ENCODE results near the gene NCAPD2. TPM values are rescaled to one million over a fixed set of nuclear protein-coding genes. Genes with fewer than 3 reads are reported as not detected.

Gene NCAPD2
- total and polyA plus RNA-seq, 2 donors (not counting 3 experiments of a cell fraction or from before 2014, with no cell fraction given), result 41.8 to 90.1 TPM

DNA sequence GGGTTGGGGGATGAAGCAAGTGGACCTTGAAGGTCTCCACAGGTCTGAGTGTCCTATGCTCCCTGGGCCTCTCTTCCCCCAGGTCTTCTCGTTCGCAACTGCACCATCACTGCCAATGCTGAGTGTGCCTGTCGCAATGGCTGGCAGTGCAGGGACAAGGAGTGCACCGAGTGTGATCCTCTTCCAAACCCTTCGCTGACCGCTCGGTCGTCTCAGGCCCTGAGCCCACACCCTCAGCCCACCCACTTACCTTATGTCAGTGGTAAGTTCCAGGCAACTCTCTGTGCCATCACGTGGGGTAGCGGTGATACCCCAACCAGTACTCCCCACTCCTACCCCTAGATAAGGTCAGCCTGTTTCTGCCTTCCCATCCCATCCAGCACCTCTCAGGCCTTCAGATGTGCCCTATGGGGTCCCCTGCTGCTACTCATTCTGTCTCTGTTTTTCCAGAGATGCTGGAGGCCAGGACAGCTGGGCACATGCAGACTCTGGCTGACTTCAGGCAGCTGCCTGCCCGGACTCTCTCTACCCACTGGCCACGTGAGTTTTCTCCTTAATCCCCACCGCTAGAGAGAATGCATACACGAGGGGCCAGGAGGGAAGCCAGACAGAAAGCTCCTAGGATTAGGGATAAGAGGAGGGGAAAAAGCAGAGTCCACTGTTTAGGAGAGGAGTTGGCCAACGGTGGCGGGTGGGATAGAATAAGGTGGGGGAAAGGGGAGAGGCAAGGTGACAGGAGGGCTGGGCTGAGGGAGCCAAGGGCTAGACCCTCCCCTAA is 43.6 kb upstream of the NCAPD2 start:
- intact Hi-C loops (cut with micrococcal nuclease), result no loop called here
- H3K27ac ChIP-seq (ENCODE audit: insufficient read depth, low read depth, low read length), result no peak overlapping the region
- peak overlapping the region in 1 of 3 experiments; percentile 51 for H3K4me3 ChIP-seq (replicated peaks in 1 of 3; ENCODE audit: insufficient read depth in 1 of 3, low read depth in 1 of 3, low read length in 3 of 3)
- H3K4me2 ChIP-seq (ENCODE audit: insufficient read depth, low read length), result peak overlapping the region; percentile 62
- dilution Hi-C loops (cut with MboI; ENCODE audit: extremely low pct_ligation_motif_present, low sequenced_read_pairs), result no loop called here
- TF ChIP-seq POLR2A (IDR thresholded peaks at IDR 0.05; ENCODE audit: low read depth, low read length) (no peak), JUN (IDR thresholded peaks at IDR 0.05; ENCODE audit: borderline replicate concordance, insufficient read depth, insufficient read length, low read depth) (no peak), CTCF (IDR thresholded peaks at IDR 0.05; ENCODE audit: extremely low read depth in 1 of 2, insufficient read depth in 1 of 2, low read depth in 1 of 2, low read length in 2 of 2) (no peak)
- no peaks in the 10 kb centered on the region for H3K9me3 ChIP-seq (replicated peaks; ENCODE audit: control insufficient read depth, insufficient read depth, low read length)
- H3K36me3 ChIP-seq (ENCODE audit: control insufficient read depth in 2 of 2, extremely low read depth in 1 of 2, insufficient read depth in 2 of 2, low read length in 2 of 2), result no peaks in the 10 kb centered on the region
- DNase-seq (ENCODE audit: low read depth, low spot score) (no peak), FAIRE-seq (peak; percentile 31)
- no peaks in the 10 kb centered on the region for H3K9me1 ChIP-seq (replicated peaks; ENCODE audit: control insufficient read depth, extremely low read depth, insufficient read depth, low read length)
- H3K27me3 ChIP-seq (ENCODE audit: control insufficient read depth in 2 of 2, insufficient read depth in 2 of 2, low read length in 2 of 2), result no peaks in the 10 kb centered on the region
- peaks cover 27% of the 10 kb centered on the region for H3K4me1 ChIP-seq (ENCODE audit: control insufficient read depth, extremely low read depth, insufficient read depth, low read length)
- BruUV-seq (replicated peaks), result no TSS peak
- ChIA-PET POLR2A (no interaction called here), CTCF (interaction anchor here (2.1 to 3.0 kb wide), 2 partner anchors 15 to 27 kb away, joined by 9 to 25 read pairs; no protein-coding TSS in a partner anchor)
- H4K20me1 ChIP-seq (replicated peaks; ENCODE audit: control insufficient read depth, extremely low read depth, insufficient read depth, low read length), result no peaks in the 10 kb centered on the region
- no peak overlapping the region for H2AFZ ChIP-seq (ENCODE audit: low read depth, low read length)
- H3K79me2 ChIP-seq (ENCODE audit: control insufficient read depth, insufficient read depth, low read length), result no peaks in the 10 kb centered on the region
- no peak overlapping the region for H3K9ac ChIP-seq (replicated peaks; ENCODE audit: extremely low read depth, insufficient read depth, low read length)

DNA sequence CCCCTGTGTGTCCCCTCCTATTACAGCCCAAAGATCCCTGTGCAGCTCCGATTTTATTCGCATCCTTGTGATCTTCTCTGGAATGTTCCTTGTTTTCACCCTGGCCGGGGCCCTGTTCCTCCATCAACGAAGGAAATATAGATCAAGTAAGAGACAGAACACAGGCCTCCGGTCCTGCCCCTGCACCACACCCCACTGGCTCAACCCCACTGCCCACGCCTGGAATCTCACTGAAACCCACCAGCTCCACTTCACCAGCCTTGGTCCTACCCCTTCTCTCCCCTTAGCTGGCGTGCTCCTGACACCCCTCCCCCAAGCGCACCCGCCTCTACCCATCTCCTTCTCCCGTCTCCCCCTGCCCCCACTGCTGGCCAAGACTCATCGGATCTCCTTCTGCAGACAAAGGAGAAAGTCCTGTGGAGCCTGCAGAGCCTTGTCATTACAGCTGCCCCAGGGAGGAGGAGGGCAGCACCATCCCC is 43.0 kb upstream of the NCAPD2 start:
- H3K27me3 ChIP-seq (ENCODE audit: control insufficient read depth in 2 of 2, insufficient read depth in 2 of 2, low read length in 2 of 2), result no peaks in the 10 kb centered on the region
- no peaks in the 10 kb centered on the region for H3K36me3 ChIP-seq (ENCODE audit: control insufficient read depth in 2 of 2, extremely low read depth in 1 of 2, insufficient read depth in 2 of 2, low read length in 2 of 2)
- H2AFZ ChIP-seq (ENCODE audit: low read depth, low read length), result peak overlapping the region; percentile 79
- no peaks in the 10 kb centered on the region for H3K79me2 ChIP-seq (ENCODE audit: control insufficient read depth, insufficient read depth, low read length)
- POLR2A ChIA-PET, result interaction anchor here (1.0 to 1.2 kb wide), 2 partner anchors 14 to 19 kb away, joined by 5 read pairs; partner anchors contain the start of gene VAMP1
- TF ChIP-seq, protein P1, sequence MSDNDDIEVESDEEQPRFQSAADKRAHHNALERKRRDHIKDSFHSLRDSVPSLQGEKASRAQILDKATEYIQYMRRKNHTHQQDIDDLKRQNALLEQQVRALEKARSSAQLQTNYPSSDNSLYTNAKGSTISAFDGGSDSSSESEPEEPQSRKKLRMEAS (IDR thresholded peaks at IDR 0.05; ENCODE audit: insufficient read depth, insufficient read length), result no peak
- no peak for TF ChIP-seq POLR2AphosphoS5 (IDR thresholded peaks at IDR 0.05; ENCODE audit: insufficient read depth, low read depth, low read length)
- no peak for TF ChIP-seq EZH2 (IDR thresholded peaks at IDR 0.05; ENCODE audit: borderline replicate concordance, low read depth, low read length, severe bottlenecking)
- TF ChIP-seq POLR2A (IDR thresholded peaks at IDR 0.05; ENCODE audit: low read depth, low read length), result no peak
- CTCF ChIA-PET, result interaction anchor here (0.7 to 3.0 kb wide), 4 partner anchors 12 to 154 kb away, joined by 4 to 25 read pairs (median 7); no protein-coding TSS in a partner anchor
- no peaks in the 10 kb centered on the region for H3K9me1 ChIP-seq (replicated peaks; ENCODE audit: control insufficient read depth, extremely low read depth, insufficient read depth, low read length)
- H3K4me1 ChIP-seq (ENCODE audit: control insufficient read depth, extremely low read depth, insufficient read depth, low read length), result peaks cover 27% of the 10 kb centered on the region
- H3K9ac ChIP-seq (replicated peaks; ENCODE audit: extremely low read depth, insufficient read depth, low read length), result no peak overlapping the region
- peak overlapping the region in 2 of 3 experiments; percentile 10 to 51 for H3K4me3 ChIP-seq (replicated peaks in 1 of 3; ENCODE audit: insufficient read depth in 1 of 3, low read depth in 1 of 3, low read length in 3 of 3)
- H3K9me3 ChIP-seq (replicated peaks; ENCODE audit: control insufficient read depth, insufficient read depth, low read length), result no peaks in the 10 kb centered on the region
- H4K20me1 ChIP-seq (replicated peaks; ENCODE audit: control insufficient read depth, extremely low read depth, insufficient read depth, low read length), result no peaks in the 10 kb centered on the region
- no TSS peak for BruUV-seq (replicated peaks)
- DNase-seq (ENCODE audit: low read depth, low spot score), result no peak
- dilution Hi-C loops (cut with MboI; ENCODE audit: extremely low pct_ligation_motif_present, low sequenced_read_pairs), result no loop called here
- H3K27ac ChIP-seq (ENCODE audit: insufficient read depth, low read depth, low read length), result peak overlapping the region; percentile 62
- intact Hi-C loops (cut with micrococcal nuclease), result loop anchor here (1.0 kb wide), 1 partner anchor 21 kb away; no protein-coding TSS in a partner anchor
- peak overlapping the region; percentile 62 for H3K4me2 ChIP-seq (ENCODE audit: insufficient read depth, low read length)
- FAIRE-seq, result no peak

Data from endothelial cell of umbilical vein (primary cell).